HG02970 (cell line): ENCODE measurements around the gene COL13A1.

Source experiments
- ATAC-seq: cut with Tn5 transposase; IDR thresholded peaks from one replicate; pipeline ENCODE4 v1.9.1; 2021; ENCODE audit warnings: mild to moderate bottlenecking, moderate library complexity, moderate number of reproducible peaks; ENCODE audit not compliant: unreplicated experiment, low FRiP score

COL13A1 gene

DNA sequence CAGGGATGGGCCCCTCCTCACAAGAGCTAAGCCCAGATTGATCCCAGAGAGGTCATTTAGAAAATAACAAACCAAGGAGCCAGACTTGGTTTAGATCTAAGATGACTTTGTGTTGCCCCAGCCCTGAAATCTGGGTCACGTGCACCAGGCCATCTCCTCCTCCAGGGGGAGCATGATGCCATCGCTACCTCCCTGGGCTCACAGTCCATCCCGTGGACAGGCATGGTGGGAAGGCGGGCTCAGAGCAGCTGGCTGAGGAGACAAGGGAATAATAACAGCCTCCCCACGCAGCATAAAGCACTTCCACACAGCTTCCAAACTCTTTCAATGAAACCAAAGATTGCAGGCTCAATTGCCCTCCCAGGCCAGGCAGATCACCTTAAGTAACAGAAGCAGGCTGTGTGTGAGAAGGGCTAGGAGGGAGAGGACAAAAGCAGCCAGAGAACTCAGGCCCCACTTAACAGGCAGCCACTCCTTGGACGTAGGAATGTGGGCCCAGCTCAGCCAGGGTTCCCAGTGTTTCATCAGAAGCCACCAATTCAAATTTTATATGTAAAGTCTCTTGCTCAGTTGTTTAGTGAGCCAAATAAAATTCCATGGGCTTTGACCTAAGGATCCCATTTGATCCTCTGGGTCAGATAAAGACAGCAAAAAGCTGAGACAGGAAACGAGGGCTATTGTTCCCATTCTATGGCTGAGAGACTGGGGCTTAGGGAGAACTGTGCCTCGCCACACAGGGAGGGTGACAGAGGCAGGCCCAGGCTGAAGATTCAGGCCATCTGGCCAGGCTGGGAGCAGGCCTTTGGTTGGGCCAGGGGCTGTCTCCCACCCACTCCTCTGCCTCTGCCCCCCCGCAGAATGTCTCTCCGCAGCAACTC lies 100.2 kb downstream of the COL13A1 start:
- no peak for ATAC-seq

DNA sequence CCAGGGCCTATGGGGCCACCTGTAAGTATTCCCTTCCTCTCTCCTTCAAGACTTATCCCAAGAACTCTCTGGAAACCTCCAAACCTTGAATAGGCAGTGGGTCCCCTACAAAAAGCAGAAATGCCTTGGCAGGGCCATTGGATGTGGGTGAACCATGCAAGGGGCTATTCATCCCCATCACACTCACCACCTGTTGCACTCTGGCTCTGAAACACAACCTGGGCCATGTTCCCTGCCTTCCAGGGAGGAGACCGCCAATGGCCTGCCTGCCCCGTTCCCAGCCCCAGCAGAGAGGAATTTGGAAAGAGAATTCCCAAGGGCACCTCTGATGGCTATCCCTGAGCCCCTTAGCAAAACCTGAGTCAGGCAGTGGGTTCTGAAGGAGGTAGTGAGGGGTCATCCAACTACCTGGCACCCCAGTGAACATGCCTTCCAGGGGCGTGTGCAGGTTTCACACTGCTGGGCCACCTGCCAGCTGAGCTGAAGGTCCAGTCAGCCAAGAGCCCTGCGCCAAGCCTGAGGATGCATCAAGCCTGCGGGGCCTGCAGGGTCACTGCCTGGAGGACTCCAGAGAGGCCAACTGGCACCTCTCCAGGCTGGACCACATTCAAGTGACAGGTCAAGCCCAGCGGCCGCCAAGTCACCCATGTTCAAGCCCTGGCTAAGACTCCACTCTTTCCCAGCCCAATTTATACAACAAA lies 101.3 kb downstream of the COL13A1 start:
- ATAC-seq: no peak

DNA sequence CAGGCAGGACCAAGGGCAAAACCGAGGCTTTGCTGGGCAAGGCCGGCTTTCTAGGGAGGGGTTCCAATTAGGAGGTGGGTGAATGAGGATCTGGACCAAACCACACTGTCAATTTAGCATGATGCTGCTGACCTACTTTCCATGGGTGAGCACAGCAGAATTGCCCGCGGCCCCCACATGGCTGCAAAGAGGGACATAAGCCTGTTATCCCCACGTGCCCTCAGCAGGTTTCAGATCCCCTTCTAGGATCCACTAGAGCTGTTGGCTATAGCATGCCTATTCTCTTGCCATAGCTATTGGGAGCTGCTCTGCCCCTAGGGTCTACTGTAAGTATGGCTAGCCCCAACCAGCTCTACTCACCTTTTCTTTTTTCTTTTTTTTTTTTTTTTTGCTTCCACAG lies 102.8 kb downstream of the COL13A1 start:
- no peak for ATAC-seq

DNA sequence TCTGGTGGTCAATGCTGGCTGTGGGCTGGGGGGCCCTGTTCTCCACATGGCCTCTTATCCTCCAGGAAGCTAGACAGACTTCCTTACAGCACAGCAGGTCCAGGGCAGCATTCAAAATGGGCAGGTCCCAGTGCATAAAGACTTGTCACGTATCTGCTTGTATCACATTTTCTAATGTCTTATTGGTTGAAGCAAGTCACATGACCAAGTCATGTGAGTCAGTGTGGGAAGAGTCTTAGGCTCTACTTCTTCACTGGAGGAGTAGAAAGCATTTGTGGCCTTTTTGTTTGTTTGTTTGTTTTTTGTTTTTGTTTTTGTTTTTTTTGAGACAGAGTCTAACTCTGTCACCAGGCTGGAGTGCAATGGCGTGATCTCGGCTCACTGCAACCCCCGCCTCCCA lies 104.7 kb downstream of the COL13A1 start:
- no peak for ATAC-seq

DNA sequence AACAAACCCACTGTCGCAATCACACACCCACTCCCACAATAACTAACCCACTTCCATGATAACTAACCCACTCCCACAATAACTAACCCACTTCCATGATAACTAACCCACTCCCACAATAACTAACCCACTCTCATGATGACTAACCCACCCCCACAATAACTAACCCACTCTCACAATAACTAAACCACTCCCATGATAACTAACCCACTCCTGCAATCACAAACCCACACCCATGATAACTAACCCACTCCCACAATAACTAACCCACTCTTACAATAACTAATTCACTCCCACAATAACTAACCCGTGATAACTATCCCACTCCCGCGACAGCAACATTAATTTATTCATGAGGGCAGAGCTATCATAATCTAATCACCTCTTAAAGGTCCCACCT lies 105.8 kb downstream of the COL13A1 start:
- ATAC-seq: no peak

DNA sequence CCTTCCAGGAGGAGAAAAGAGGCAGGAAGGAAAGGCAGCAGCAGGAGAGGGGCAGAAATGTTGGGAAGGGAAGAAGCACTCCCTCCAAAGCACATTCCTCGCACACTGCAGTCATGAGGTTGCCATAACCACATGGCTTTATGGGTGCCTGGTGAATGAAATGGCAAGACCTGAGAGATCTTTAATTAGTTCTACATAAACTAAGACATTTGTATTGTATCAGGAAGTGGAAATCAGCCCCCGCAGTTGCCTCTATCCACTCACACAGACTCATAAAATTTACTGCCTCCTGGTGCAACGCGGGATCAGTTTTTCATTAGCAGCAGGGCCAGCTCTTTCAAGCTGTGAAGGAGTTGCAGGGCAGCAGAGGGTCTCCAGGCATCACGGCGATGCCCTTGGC lies 106.4 kb downstream of the COL13A1 start:
- ATAC-seq: no peak

DNA sequence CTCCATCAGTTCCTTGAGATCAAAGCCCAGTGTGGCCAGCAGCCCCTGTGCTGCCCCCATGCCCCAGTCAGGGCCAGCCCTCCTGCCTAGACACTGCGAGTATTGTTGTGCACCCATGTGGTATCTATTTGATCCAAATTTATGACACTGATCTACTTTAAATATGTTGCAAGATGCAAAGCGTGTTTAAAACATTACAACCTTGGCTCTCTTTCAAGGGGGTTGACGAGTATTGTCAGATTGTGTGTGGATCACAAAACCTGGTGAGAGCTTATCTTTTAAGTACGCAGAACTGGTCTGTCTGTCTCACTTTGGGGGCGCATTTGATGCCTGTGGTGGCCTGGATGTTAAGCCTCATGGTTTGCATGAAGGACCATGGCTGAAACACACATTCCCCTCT lies 108.9 kb downstream of the COL13A1 start:
- no peak for ATAC-seq

DNA sequence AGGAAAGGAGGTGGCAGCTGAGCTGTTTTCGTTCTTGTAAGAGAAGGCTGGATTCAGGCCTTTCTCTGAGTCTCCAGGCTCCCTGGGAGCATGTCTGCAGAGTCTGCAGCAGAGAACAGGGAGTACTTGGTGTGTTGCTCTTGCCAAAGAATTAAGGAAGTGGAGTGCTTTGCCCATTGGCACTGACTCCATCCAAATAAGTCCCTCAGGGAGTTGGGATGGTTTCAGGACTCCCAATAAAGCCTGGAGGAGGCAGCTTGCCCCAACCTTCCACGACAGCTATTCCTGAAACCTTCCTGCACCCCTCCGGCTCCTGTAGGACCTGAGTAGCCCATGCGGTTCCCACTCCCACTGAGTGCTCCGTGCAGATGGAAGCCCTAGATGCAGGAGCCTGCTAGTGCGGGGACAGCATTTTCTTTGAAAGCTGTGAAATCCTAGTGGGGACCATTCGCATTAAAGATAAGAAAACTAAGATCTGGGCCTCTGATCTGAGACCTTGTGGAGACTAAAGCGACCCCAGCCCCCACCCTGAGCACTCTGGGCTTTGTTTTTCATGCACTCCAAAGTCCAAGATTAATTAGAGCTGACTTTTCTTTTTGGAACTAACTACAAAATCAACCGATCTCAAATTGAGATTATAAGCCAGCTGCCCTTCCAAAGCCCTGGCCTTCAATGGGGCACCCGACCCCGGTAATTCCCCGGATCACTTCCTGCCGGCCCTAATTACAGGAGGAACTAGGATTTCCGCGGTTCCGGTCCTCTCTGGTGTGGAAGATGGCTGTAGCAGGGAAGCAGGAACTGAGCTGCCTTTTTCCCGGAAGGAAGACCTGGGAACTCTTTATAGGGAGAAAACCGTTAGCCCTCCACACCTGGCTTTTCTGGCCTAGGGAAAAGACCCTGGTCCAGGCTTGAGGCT lies 110.2 kb downstream of the COL13A1 start:
- no peak for ATAC-seq

DNA sequence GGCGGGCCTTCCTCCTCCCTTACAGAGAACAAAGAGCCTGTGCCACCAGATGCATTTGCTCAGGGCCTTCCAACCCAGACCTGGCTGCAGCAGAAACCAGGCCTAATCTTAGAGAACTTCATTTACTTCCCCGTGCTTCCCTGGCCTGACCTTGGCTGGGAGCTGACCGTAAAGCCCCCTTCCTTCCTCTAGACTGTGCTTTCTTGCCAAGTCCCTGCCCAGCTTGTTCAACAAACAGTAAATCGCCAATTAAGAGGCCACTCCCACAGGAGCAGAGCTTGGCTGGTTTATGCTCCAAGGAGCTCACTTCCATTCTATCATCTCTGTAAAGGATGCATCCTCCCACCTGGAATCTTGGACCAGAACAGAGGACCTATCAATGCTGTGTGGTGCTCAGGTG lies 110.9 kb downstream of the COL13A1 start:
- no peak for ATAC-seq

DNA sequence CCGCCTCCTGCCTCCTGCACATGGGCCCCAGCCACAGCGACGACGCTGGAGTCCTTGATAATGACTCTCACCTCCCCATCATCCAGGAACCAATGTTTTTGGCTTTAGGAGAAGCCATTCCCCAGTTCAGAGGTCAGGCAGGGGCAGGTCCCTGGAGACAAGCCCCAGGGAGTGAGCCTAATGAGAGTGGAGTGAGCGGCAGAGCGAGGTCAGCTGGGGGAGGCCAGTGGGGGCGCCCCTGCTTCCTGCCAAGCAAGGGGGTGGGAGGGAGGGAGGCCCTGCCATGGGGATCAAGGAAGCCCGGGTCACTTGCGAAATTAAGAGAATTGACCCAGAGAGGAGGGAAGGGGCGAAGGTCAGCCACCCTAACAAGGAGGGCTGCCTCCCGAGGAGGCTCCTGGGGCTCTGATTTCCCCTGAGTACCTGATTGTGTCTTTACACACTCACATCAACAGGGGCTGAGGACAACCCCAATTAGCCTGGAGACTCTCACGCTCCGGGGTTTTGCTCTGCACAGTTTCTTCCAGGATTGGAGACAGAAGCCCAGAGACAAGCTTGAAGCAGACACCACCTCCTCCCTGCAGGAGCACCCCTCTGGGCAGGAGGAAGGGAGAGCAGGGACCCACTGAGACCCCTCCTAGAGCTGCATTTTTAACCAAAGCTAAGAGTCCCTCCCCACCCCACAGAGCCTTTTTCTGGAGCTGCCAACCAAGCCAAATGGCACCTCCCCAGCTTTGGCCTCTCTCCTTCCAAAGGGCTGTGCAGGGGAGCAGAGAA lies 112.1 kb downstream of the COL13A1 start:
- no peak for ATAC-seq

DNA sequence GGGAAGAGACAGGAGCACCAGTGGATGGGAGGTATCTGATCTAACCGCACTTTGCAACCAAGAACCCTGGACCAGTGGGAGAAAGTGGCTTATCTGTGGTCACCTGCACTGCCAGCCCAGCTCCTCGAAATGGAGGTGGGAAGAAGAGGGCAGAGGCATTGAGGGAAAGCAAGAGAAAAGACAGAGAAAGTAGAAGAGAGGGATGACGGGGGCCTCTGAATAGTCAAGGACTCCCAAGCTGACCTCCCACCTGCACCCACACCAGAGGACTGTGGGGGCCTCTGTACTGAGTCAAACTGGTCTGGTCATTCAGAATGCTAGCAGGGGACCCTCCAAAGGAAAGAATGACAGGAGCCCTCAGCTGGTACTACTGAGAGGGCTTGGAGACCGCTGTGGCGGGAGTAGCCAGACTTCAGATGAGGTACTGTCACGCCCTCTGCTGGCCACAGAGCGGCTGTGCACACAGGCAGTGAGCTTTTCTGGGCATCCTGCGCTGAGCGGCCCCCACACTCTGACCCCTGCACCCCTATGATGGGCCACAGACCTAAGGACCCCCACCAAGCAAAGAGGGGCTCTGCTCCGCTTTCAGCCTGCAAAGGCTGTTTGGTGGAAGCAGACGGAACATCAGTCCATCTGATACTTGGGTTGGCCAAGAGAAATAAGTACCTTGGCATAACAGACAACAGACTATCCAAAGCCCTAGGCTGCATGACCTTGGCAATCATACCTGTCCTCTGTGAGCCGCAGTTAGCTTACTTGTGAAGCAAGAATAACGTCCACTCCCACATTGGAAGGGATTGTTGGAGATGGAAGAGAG lies 112.9 kb downstream of the COL13A1 start:
- ATAC-seq: no peak

DNA sequence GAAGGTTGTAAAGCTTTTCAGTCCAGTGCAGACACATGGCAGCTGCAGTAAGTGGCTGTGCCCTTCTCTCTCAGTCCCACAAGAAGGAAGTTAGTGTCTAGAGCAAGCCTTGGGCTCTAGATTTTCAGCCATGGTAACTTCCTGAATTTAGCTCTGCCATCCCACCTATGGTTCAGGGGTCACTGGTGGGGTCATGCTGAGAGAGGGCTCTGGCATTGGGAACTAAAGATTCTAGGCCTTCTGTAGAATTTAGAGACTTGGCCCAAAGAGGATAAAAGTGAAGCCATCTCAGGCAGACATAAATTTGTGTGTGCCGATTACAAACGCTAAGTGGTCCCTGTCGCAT lies 113.5 kb downstream of the COL13A1 start:
- ATAC-seq: no peak

DNA sequence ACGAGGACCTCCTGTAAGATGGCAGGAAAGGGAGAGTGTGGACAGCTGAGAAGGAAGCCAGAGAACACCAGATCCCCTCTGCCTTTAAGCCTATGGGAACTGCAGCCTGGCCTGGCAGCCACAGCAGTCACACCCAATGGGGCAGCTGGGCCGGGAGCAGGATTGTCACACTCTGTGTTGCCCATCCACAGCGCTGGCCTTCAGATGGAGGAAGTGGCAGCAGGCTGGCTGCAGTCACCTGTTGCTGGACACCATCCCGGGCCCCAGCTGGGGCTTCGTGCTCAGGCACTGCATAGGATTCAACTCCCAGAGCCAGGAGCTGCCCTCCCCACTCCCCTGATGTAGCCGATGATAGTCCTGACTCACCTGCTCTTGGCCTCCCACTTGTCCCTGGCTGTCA lies 114.4 kb downstream of the COL13A1 start:
- ATAC-seq: no peak

DNA sequence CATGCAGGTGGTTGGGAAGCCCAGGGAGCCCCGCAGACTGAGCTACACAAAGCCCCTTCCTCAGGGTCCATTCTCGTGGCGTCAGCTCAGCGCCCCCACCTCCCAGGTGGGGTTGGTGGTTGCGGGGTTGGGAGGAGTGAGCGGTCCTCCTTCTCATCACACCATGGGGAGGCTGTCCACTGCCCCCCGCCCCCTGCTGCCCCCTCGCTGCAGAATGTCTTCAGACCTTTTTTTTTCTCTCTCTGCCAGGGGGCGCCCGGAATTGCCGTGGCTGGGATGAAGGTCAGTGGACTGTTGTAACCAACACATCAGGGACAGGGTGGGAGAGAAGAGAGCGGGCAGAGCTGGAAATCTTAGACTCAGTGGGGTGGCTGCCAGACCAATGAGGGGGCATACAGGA lies 116.3 kb downstream of the COL13A1 start:
- no peak for ATAC-seq

DNA sequence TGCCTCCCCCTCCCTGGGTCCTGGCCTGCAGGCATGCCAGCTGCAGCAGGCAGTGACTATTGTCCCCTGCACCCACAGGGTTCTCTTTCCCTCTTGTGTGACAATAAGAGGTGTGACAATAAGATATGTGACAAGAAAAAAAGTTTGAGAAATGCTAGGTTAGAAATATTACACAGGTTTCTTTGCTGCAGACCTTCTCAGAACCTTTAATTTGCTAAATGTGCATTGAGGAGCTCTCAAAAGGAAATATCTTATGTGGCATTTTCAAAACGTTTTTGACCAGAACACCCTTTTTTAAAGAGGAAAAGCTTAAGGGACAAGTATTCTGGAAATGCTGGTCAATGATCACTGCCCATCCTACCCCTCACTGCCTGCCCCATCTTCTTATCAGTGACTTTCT lies 117.5 kb downstream of the COL13A1 start:
- ATAC-seq: no peak

DNA sequence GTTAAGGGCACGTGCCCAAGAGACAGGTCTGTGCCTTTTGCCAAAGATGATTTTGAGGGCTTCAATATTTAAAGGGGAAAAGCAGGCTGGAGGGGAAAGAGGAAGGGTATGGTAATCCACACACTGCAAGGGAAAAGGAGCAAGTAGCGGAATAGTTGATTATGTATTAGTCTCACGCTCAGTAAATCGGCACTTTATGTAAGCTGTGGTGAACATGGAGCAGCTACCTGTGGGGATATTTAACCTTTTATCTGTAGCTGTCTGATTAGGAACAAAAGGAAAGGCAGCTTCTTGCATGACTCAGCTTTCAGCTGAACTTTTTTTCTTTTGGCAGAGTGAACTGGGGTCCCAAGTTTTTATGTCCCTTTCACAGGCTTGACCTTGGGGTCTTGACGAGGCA lies 123.4 kb downstream of the COL13A1 start:
- no peak for ATAC-seq

DNA sequence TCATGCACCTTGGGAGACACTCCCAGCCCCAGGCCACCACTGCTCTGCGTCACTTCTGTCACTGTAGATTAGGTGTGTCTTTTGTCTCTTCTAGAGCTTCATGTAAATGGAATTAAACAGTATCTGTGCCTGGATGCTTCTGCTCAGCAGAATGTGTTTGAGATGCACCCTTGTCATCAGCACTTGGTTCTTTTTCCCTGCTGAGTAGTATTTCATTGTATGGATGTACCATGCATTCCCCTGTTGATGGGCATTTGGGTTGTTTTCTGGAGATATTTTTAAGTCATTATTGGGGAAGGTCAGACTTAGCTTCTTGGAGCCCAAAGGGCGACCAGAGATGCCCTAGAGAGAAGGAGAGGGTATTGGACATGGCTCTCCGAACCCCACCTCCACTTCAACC lies 126.6 kb downstream of the COL13A1 start:
- no peak for ATAC-seq

DNA sequence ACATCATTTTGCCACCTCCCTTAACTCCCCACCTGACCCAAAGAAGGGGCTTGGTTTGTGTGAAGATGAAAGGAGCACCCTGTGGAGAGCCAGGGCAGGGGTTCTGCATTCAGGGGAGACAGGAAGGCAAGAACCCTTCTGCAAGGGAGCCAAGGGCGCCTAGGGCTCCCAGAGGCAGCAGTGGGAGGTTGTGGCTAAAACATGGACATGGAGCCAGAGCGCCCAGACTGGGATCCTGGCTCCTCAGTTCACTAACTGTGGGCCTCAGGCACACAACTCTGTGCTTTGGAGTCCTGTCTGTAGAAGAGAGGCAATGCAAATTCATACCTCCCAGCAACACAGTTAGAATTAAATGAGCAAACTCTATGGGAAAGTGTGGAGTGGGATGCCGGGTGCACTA lies 127.9 kb downstream of the COL13A1 start:
- ATAC-seq: no peak

DNA sequence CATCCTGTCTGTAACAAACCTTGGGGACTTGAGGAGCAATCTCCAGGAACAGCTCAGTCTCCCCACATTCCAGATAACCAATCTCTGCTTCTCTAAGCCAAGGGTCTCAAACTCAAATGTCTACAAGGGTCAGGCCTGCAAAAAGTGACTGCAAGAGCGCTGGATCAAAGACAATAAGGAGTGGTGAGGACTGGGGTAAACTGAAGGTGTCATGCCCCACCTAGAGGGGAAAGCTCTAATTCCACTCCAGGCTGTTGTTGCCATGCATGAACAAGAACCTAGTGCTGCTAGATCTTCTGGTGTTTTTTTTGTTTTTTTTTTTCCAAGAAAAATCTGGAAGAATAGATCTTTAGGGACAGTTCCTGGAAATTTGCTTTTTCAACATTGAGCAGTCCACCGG lies 133.1 kb downstream of the COL13A1 start:
- no peak for ATAC-seq

DNA sequence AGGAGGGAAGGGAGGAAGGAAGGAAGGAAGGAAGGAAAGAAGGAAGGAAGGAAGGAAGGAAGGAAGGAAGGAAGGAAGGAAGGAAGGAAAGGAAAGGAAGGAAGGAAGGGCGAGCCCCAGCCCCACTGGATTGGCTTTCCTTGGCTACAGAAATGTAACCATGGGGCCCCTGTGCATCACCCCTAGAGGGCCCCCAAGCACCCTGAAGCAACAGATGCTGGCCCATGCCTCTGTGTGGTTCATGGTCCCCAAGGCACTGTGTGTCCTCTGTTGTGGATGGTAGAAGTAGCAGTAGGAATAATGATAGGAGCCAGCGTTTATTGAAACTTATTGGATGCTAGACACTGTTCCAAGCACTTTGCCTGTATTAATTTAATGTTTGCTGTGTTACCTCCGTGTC lies 134.4 kb downstream of the COL13A1 start:
- ATAC-seq: no peak
